ENCODE measurements around the gene IMP4.

Gene IMP4

GRCh38 chr2:130357864-130358263 is 15.2 kb downstream of the IMP4 start:
- DNase-seq (ENCODE audit: low read depth) = no peak

GRCh38 chr2:130358420-130359350 is 16.0 kb downstream of the IMP4 start:
- DNase-seq (ENCODE audit: low read depth) = no peak

DNA sequence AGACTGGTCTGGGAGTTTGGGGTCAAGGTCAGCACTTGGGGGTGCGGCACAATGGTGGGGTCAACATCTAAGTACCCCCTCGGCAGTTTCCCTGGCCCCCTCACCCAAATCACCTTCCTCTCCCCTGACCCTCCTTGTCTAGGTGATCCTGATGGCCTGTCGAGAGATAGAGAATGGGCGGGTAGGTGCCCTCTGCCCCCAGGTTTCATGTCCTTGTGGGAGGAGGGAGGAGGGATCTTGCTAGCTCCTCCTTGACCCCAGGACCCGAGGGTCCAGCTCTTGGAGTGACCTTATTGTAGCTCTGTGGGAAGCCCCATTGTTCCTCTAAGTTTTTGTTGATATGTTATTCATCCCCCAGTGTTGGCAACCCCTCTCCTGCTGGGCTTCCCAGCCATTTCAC is 16.8 kb downstream of the IMP4 start:
- no peak for DNase-seq (ENCODE audit: low read depth)

- no peak for DNase-seq (ENCODE audit: low read depth)
Measured at GRCh38 chr2:130363479-130363878, 20.8 kb downstream of the IMP4 start.

DNA sequence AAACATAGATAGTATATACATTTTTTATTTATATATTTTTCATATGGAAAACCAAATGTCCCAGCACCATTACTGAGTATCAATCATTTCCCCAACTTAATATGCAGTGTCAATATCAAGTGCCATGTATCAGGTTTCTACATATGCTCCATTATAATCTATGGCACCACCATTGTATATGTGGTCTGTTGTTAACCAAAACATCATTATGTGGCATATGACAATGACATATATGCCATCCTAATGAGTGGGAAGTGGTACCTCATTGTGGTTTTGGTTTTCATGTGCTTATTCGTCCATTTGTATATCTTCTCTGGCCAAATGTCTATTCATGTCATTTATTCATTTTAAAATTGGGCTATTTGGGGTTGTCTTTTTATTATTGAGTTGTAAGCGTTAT is 22.4 kb downstream of the IMP4 start:
- DNase-seq (ENCODE audit: low read depth) = no peak

- DNase-seq (ENCODE audit: low read depth) = no peak
Measured at GRCh38 chr2:130365963-130366362, 23.3 kb downstream of the IMP4 start.

DNA sequence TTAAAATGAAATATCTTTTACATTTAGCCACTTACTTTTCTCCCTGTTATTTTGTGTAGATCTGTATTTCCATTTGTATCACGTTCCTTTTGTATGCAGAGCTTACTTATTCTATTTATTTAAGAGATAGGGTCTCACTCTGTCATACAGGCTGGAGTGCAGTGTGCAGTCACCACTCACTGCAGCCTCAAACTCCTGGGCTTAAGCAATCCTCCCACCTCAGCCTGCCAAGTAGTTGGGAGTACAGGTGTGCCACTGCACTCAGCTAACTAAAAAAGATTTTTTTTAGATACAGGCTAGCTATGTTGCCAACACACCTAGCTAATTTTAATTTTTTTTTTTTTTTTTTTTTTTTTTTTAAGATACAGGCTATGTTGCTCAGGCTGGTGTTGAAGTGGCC is 24.0 kb downstream of the IMP4 start:
- no peak for DNase-seq (ENCODE audit: low read depth)

DNA sequence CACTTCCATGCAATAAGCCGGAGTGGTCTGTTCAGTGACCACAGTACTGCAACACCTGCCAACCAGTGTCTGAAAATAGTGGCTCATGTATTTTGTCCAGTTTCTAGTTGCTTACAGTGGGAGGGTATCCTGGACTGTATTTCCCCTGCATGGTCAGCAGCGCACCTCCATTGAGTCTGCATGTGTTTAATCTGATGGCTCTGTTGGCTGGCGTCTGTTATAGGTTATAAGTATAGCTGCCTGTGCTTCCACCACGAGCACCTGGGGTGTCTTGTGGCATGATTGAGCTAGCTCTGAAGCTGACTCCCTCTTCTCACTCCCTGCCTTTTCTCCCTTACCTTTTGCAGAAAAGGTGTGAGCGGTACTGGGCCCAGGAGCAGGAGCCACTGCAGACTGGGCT is 26.1 kb downstream of the IMP4 start:
- DNase-seq (ENCODE audit: low read depth) = no peak

DNA sequence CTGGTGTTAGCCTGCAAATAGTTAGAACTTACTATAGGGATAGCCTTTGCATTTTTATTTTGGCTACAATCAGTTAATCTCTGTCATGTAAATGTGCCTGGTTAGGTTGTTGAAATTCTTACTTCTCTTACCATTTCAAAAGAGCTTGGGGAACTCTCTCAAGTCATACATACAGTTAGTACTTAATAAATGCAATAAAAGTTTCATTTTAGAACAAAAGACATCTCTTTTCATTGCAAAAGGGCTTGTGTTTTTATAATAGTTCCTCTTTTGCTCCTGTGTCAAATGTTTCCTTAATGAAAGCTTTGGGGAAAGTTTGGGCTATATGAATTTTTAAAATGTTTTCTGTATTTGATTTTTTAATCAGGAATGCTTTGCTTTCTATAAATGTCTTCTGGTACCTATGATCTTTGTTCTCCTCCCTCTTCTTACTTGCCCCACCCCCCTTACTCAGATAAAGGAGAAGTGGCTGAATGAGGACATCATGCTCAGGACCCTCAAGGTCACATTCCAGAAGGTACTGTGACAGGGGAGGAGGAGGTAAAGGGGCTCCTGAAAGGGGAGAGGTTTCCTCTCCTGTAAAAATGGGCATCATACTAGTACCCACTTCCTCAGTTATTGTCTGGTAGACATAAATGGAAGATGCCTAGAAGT is 26.7 kb downstream of the IMP4 start:
- DNase-seq (ENCODE audit: low read depth) = no peak

GRCh38 chr2:130369965-130370341 is 27.3 kb downstream of the IMP4 start:
- DNase-seq (ENCODE audit: low read depth) = no peak

DNA sequence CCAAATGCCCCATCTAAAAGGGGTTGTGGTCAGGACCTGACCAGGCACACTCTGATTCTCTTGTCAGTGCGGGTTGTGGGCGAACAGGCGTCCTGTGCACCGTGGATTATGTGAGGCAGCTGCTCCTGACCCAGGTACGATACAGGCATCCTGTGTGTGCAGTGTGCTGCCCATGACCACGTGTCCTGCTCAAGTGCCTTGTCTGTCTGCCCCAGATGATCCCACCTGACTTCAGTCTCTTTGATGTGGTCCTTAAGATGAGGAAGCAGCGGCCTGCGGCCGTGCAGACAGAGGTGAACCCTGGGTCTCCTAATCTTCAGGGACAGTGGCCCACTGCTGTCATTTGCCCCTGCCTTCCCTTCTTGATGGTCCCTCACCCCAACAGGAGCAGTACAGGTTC is 27.8 kb downstream of the IMP4 start:
- no peak for DNase-seq (ENCODE audit: low read depth)

DNA sequence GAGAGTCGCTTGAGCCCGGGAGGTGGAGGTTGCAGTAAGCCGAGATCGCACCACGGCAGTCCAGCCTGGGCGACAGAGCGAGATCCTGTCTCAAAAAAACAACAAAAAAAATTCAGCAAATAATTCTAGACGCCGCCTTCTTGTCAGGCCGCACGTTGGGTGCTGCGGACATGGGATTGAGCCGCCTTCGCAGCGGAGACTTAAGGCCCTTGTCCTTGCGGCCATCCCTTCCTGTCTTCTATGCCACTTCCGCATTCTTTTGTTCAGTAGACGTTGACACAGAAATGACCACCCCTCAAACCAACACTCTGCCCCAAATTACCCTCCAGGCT is 29.0 kb downstream of the IMP4 start:
- DNase-seq (ENCODE audit: low read depth) = no peak

DNA sequence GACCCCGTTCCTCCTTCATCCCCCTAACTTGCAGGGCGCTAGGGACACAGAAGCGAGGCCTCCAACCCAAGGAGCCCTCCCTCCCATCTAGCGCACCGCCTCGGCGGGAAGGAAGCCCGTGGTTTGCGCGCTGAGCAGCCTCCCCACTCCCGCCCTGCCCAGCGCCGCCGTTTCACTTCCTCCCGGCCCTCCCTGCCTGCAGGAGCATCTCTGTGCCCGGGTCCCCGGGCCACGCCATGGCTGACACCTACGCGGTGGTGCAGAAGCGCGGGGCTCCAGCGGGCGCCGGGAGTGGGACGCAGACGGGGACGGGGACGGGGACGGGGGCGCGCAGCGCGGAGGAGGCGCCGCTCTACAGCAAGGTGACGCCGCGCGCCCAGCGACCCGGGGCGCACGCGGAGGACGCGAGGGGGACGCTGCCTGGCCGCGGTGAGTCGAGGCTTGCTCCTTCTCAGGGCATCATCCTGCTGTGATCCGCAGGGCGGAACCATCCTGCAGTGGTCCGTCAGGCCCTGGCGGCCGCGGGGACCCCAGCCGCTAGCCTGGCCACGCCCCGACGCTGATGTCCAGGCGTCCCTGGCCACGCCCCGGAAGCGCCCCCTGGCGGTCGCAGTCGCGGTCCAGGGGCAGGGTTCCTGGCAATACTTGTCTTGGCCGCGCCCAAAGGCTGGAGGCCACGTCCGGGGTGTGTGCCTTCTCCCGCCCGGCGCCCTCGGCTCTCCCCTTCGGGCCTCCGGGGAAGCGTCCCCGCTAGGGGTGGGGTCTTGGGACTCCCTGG is 29.5 kb downstream of the IMP4 start:
- DNase-seq (ENCODE audit: low read depth) = no peak

GRCh38 chr2:130372833-130373807 is 30.4 kb downstream of the IMP4 start:
- no peak for DNase-seq (ENCODE audit: low read depth)

DNA sequence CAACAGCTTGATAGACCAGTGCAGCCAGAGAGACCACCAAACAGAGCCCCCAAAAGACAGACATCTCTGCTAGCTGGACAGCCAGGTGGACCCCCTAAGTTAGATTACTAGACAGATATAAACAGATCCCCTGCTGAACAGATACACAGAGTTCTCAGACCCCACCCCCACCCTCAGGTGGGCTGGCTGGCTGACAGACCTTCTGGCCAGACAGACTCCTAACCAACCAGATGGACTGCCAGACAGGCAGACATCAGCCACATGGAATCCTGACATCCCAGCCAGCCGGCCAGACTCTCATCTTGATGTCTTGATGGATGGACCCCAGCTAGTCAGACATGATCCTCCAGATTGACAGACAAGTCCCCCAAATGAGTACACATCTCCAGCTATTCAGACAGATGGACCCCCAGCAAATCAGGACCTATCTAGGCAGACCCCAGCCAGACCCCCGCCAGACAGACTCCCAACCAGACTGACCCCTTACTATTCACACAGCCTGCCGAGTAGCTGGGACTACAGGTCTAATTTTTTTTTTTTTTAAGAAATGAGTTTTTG is 31.2 kb downstream of the IMP4 start:
- no peak for DNase-seq (ENCODE audit: low read depth)

DNA sequence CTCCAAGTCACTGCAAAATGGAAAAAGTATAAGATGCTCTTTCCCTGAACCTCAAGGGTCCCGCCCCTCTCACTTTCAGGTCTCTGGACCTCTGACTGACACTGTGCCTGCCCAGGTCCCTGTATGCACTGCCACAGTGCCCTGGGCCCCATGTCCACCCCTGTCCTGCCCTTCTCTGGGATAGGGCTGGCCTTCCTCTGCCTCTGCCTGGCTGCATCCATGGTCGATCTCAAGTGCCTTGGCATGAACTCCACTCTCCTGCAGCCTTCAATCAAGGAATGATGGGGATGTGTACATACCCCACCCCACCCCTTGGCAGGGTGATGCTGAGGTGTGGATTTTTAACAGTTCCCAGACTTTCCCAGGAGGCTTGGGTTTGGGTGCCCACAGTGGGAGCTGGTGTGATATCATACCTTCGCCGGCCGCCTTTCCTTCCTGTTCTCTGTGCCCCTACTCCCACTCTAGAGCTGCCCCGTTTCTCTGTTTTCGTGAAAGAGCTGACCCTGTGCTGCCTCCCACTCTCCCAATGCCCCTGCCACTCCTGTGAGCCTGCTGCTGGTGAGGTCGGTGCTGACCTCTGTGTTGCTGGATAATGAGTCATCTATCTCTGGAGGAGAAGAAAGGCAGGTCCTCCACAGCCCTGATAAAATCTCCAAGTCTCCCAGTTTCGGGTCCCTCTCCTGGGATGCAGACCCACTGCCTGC is 32.0 kb downstream of the IMP4 start:
- DNase-seq (ENCODE audit: low read depth) = no peak

GRCh38 chr2:130375291-130376266 is 32.9 kb downstream of the IMP4 start:
- no peak for DNase-seq (ENCODE audit: low read depth)

- no peak for DNase-seq (ENCODE audit: low read depth)
Measured at GRCh38 chr2:130376433-130377293, 34.0 kb downstream of the IMP4 start.

DNA sequence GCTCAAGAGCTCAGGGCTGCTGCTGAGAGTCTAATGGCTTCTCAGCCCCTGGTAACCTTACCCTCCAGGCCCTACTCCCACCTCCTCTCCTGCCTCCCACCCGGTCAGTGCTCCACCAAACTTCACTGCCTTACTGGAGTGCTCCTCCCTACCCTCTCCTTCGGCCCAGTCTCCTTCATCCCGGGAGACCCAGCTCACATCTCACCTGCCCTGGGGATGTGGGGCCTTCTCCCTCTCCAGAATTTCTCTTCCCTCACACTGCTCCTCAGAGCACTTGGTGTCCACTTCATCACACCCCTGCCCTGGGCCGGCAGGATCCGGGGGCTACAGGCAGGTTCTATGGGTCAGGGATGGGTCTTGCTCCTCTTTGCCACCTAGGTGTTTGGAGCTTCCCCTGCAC is 34.8 kb downstream of the IMP4 start:
- DNase-seq (ENCODE audit: low read depth) = no peak
